NB4 (cell line): ENCODE measurements around the gene PIP5K1B.

Source experiments
- MYC ChIP-seq: IDR thresholded peaks from 2 replicates; pipeline ENCODE4 v1.6.1; 2011; ENCODE audit warnings: low read depth, low read length
- POLR2A ChIP-seq: IDR thresholded peaks from 2 replicates; pipeline ENCODE4 v1.6.1; 2011; ENCODE audit warnings: mild to moderate bottlenecking; ENCODE audit not compliant: insufficient read length; ENCODE audit errors: extremely low read depth
- TF ChIP-seq, protein P1 (sequence below): IDR thresholded peaks from one replicate; pipeline ENCODE4 v1.5.1; 2012; ENCODE audit warnings: low read depth, low read length
- TF ChIP-seq, protein P2 (sequence below): IDR thresholded peaks from 2 replicates; pipeline ENCODE4 v1.6.1; 2011; ENCODE audit warnings: low read depth, low read length

DNA sequence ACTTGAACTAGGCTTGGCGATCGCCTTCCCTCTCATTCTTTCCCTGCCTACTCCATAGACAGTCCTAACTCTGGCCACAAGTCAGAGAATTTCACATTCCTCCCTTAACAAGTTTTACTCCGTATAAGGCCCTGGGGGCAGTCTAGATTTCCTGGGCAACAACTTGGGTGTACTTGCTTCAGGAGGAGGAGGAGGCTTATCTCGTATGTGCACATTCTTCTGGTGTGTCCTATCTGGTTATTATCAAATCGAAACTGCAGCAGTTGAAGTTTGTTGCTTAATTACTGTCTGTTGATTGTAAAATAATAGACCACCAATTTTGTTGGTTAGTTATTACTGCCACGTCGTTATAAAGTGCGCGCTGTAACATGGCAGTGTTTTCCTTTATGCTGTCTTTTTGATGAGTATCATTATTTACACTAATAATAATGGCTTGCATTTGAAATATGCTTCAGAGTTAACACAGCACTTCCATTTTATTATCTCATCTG is 42.0 kb downstream of the PIP5K1B start:
- TF ChIP-seq POLR2A (no peak), MYC (no peak)
- TF ChIP-seq, protein P1, sequence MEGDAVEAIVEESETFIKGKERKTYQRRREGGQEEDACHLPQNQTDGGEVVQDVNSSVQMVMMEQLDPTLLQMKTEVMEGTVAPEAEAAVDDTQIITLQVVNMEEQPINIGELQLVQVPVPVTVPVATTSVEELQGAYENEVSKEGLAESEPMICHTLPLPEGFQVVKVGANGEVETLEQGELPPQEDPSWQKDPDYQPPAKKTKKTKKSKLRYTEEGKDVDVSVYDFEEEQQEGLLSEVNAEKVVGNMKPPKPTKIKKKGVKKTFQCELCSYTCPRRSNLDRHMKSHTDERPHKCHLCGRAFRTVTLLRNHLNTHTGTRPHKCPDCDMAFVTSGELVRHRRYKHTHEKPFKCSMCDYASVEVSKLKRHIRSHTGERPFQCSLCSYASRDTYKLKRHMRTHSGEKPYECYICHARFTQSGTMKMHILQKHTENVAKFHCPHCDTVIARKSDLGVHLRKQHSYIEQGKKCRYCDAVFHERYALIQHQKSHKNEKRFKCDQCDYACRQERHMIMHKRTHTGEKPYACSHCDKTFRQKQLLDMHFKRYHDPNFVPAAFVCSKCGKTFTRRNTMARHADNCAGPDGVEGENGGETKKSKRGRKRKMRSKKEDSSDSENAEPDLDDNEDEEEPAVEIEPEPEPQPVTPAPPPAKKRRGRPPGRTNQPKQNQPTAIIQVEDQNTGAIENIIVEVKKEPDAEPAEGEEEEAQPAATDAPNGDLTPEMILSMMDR, result no peak
- TF ChIP-seq, protein P2, sequence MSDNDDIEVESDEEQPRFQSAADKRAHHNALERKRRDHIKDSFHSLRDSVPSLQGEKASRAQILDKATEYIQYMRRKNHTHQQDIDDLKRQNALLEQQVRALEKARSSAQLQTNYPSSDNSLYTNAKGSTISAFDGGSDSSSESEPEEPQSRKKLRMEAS, result no peak
